Mesenchymal stem cell (in vitro differentiated cells and primary cell): Measurements from ENCODE around the gene CDR2L.

Experiments
- DNase-seq: peaks from one replicate; pipeline ENCODE4 v3.0.0-alpha.2; 2013
- H2AFZ ChIP-seq: one replicate; pipeline ENCODE4 v1.6.1; 2013; ENCODE audit warnings: low read depth, mild to moderate bottlenecking, control low read depth, inconsistent platforms, low read length, moderate library complexity
- H2AK5ac ChIP-seq: 2 replicates; pipeline ENCODE4 v1.6.1; 2013; ENCODE audit warnings: low read length, moderate library complexity, mild to moderate bottlenecking, inconsistent platforms; ENCODE audit not compliant: severe bottlenecking
- H2BK120ac ChIP-seq: one replicate; pipeline ENCODE4 v1.6.1; 2013; ENCODE audit warnings: low read depth, mild to moderate bottlenecking, inconsistent platforms, low read length, moderate library complexity
- H2BK12ac ChIP-seq, 2 experiments: one replicate each; pipeline ENCODE4 v1.6.1; 2013; ENCODE audit warnings: inconsistent platforms in 2 of 2, low read length in 2 of 2, mild to moderate bottlenecking in 2 of 2, moderate library complexity in 2 of 2, control low read depth in 1 of 2
- H2BK15ac ChIP-seq: one replicate; pipeline ENCODE4 v1.6.1; 2013; ENCODE audit warnings: mild to moderate bottlenecking, low read depth, inconsistent platforms; ENCODE audit not compliant: poor library complexity, severe bottlenecking
- H2BK5ac ChIP-seq: 2 replicates; pipeline ENCODE4 v1.6.1; 2013; ENCODE audit warnings: low read depth, mild to moderate bottlenecking, low read length, control low read depth, inconsistent platforms; ENCODE audit not compliant: poor library complexity, severe bottlenecking
- H3K14ac ChIP-seq, 2 experiments: one replicate each; pipeline ENCODE4 v1.6.1; 2013; ENCODE audit warnings: inconsistent platforms in 2 of 2, low read length in 2 of 2, control low read depth in 1 of 2, mild to moderate bottlenecking in 1 of 2, moderate library complexity in 1 of 2
- H3K18ac ChIP-seq, 2 experiments: one replicate each; pipeline ENCODE4 v1.6.1; 2013; ENCODE audit warnings: inconsistent platforms in 2 of 2, low read length in 2 of 2, control low read depth in 1 of 2, low read depth in 1 of 2, mild to moderate bottlenecking in 1 of 2
- H3K23ac ChIP-seq, 2 experiments: one replicate each; pipeline ENCODE4 v1.6.1; 2013; ENCODE audit warnings: inconsistent platforms in 2 of 2, low read length in 2 of 2, mild to moderate bottlenecking in 2 of 2, moderate library complexity in 2 of 2, control low read depth in 1 of 2
- H3K27ac ChIP-seq: 2 replicates; pipeline ENCODE4 v1.5.1; 2013; ENCODE audit warnings: mild to moderate bottlenecking, moderate library complexity, low read length, control low read depth, inconsistent platforms; ENCODE audit not compliant: poor library complexity, severe bottlenecking
- H3K27me3 ChIP-seq, 2 experiments: 2 replicates each; pipeline versions ENCODE4 v1.6.1 to v1.7.0; 2013; ENCODE audit warnings: low read length in 2 of 2, mild to moderate bottlenecking in 2 of 2, moderate library complexity in 2 of 2, control low read depth in 1 of 2, inconsistent platforms in 1 of 2; ENCODE audit not compliant: control insufficient read depth in 1 of 2, insufficient read depth in 1 of 2
- H3K36me3 ChIP-seq, 2 experiments: 2 replicates each; pipeline versions ENCODE4 v1.6.1 to v1.7.0; 2013; ENCODE audit warnings: low read length in 2 of 2, control low read depth in 1 of 2, inconsistent platforms in 1 of 2, low read depth in 1 of 2, mild to moderate bottlenecking in 1 of 2; ENCODE audit not compliant: insufficient read depth in 2 of 2, control insufficient read depth in 1 of 2
- H3K4ac ChIP-seq, 2 experiments: one replicate each; pipeline ENCODE4 v1.6.1; 2013; ENCODE audit warnings: inconsistent platforms in 2 of 2, low read length in 2 of 2, mild to moderate bottlenecking in 2 of 2, moderate library complexity in 2 of 2, control low read depth in 1 of 2, low read depth in 1 of 2
- H3K4me1 ChIP-seq: 2 replicates; pipeline ENCODE4 v1.6.1; 2013; ENCODE audit warnings: low read depth, low read length, control low read depth; ENCODE audit not compliant: control insufficient read depth, insufficient read depth
- H3K4me2 ChIP-seq: 2 replicates; pipeline ENCODE4 v1.6.1; 2013; ENCODE audit warnings: low read length, mild to moderate bottlenecking, inconsistent platforms; ENCODE audit not compliant: poor library complexity, severe bottlenecking
- H3K4me3 ChIP-seq, 2 experiments: 2 replicates each; pipeline versions ENCODE4 v1.5.1 to v1.7.0; 2013; ENCODE audit warnings: low read length in 2 of 2, mild to moderate bottlenecking in 2 of 2, control low read depth in 1 of 2, low read depth in 1 of 2; ENCODE audit not compliant: insufficient read depth in 1 of 2
- H3K79me1 ChIP-seq: replicated peaks from 2 replicates; pipeline ENCODE4 v1.6.1; 2013; ENCODE audit warnings: mild to moderate bottlenecking, control low read depth, low read length, inconsistent platforms; ENCODE audit not compliant: poor library complexity, severe bottlenecking
- H3K9ac ChIP-seq: 2 replicates; pipeline ENCODE4 v1.7.0; 2013; ENCODE audit warnings: mild to moderate bottlenecking, low read length, moderate library complexity
- H3K9me3 ChIP-seq: 2 replicates; pipeline ENCODE4 v1.7.0; 2013; ENCODE audit warnings: mild to moderate bottlenecking, low read length; ENCODE audit not compliant: control insufficient read depth
- H4K8ac ChIP-seq: one replicate; pipeline ENCODE4 v1.6.1; 2013; ENCODE audit warnings: inconsistent platforms, mild to moderate bottlenecking, low read length, moderate library complexity
- H4K91ac ChIP-seq: one replicate; pipeline ENCODE4 v1.6.1; 2013; ENCODE audit warnings: mild to moderate bottlenecking, low read length, inconsistent platforms
- WGBS: methylation state at CpG from one replicate; pipeline ENCODE4 v1.1.7; 2013; ENCODE audit warnings: mixed read lengths; 5-methylcytosine and 5-hydroxymethylcytosine counted together

Gene CDR2L

GRCh38 chr17:74949455-74950115 lies 37.8 kb upstream of the CDR2L start:
- H3K4me1 ChIP-seq, result peaks cover 5% of the 10 kb centered on the region
- H2BK15ac ChIP-seq, result no peak overlapping the region
- no peak overlapping the region for H3K4ac ChIP-seq
- no peak overlapping the region for H3K14ac ChIP-seq
- no peak overlapping the region for H3K4me2 ChIP-seq
- H2AK5ac ChIP-seq, result no peak overlapping the region
- no peaks in the 10 kb centered on the region for H3K79me1 ChIP-seq
- no peak overlapping the region for H3K4me3 ChIP-seq
- H3K18ac ChIP-seq, result no peak overlapping the region
- no peaks in the 10 kb centered on the region for H3K36me3 ChIP-seq
- WGBS, result 73% methylated on average over 12 of the region's 12 CpGs
- H3K9ac ChIP-seq, result no peak overlapping the region
- peaks cover 45 to 83% of the 10 kb centered on the region in 2 experiments for H3K27me3 ChIP-seq
- no peak overlapping the region for H2BK12ac ChIP-seq
- H2BK5ac ChIP-seq, result no peak overlapping the region
- H3K23ac ChIP-seq, result no peak overlapping the region
- no peak for DNase-seq
- H4K91ac ChIP-seq, result no peak overlapping the region
- no peak overlapping the region for H3K27ac ChIP-seq
- H3K9me3 ChIP-seq, result no peaks in the 10 kb centered on the region
- H2AFZ ChIP-seq, result no peak overlapping the region
- no peak overlapping the region for H4K8ac ChIP-seq
- H2BK120ac ChIP-seq, result no peak overlapping the region

GRCh38 chr17:74950207-74950606 lies 37.2 kb upstream of the CDR2L start:
- Histone ChIP-seq H3K79me1 (no peaks in the 10 kb centered on the region), H3K36me3 (no peaks in the 10 kb centered on the region), H3K14ac (no peak overlapping the region), H4K91ac (no peak overlapping the region), H4K8ac (no peak overlapping the region), H3K23ac (no peak overlapping the region), H3K9me3 (no peaks in the 10 kb centered on the region), H2BK12ac (no peak overlapping the region), H3K4me3 (no peak overlapping the region), H2BK120ac (no peak overlapping the region), H2BK15ac (no peak overlapping the region), H2AFZ (no peak overlapping the region), H2AK5ac (no peak overlapping the region), H3K4me1 (peaks cover 5% of the 10 kb centered on the region), H2BK5ac (no peak overlapping the region), H3K18ac (no peak overlapping the region), H3K4me2 (no peak overlapping the region), H3K27ac (no peak overlapping the region), H3K9ac (no peak overlapping the region), H3K4ac (no peak overlapping the region), H3K27me3 (peaks cover 42 to 83% of the 10 kb centered on the region in 2 experiments)
- WGBS, result 61% methylated on average over 8 of the region's 8 CpGs
- DNase-seq, result no peak

GRCh38 chr17:74951065-74951464 lies 36.4 kb upstream of the CDR2L start:
- H3K4ac ChIP-seq, result no peak overlapping the region
- WGBS, result 74% methylated on average over 3 of the region's 3 CpGs
- H3K9me3 ChIP-seq, result no peaks in the 10 kb centered on the region
- no peak overlapping the region for H3K23ac ChIP-seq
- H2BK120ac ChIP-seq, result no peak overlapping the region
- peaks cover 43 to 85% of the 10 kb centered on the region in 2 experiments for H3K27me3 ChIP-seq
- no peak overlapping the region for H3K4me2 ChIP-seq
- no peak overlapping the region for H2AK5ac ChIP-seq
- no peak overlapping the region for H3K9ac ChIP-seq
- peaks cover 5% of the 10 kb centered on the region for H3K4me1 ChIP-seq
- no peak overlapping the region for H3K4me3 ChIP-seq
- no peak overlapping the region for H3K27ac ChIP-seq
- no peak overlapping the region for H3K14ac ChIP-seq
- no peak overlapping the region for H2BK5ac ChIP-seq
- H2BK15ac ChIP-seq, result no peak overlapping the region
- no peak overlapping the region for H2AFZ ChIP-seq
- DNase-seq, result no peak
- H4K91ac ChIP-seq, result no peak overlapping the region
- no peak overlapping the region for H3K18ac ChIP-seq
- no peaks in the 10 kb centered on the region for H3K79me1 ChIP-seq
- H4K8ac ChIP-seq, result no peak overlapping the region
- H2BK12ac ChIP-seq, result no peak overlapping the region
- H3K36me3 ChIP-seq, result no peaks in the 10 kb centered on the region

- H3K79me1 ChIP-seq, result no peaks in the 10 kb centered on the region
- H3K23ac ChIP-seq, result no peak overlapping the region
- no peak overlapping the region for H3K14ac ChIP-seq
- no peak overlapping the region for H2BK5ac ChIP-seq
- H2AFZ ChIP-seq, result no peak overlapping the region
- H4K91ac ChIP-seq, result no peak overlapping the region
- H2BK120ac ChIP-seq, result no peak overlapping the region
- DNase-seq, result no peak
- no peak overlapping the region for H2BK12ac ChIP-seq
- H3K27ac ChIP-seq, result no peak overlapping the region
- H3K4ac ChIP-seq, result no peak overlapping the region
- H2AK5ac ChIP-seq, result no peak overlapping the region
- H2BK15ac ChIP-seq, result no peak overlapping the region
- no peak overlapping the region for H3K4me3 ChIP-seq
- H3K27me3 ChIP-seq, result peaks cover 48 to 85% of the 10 kb centered on the region in 2 experiments
- H4K8ac ChIP-seq, result no peak overlapping the region
- H3K18ac ChIP-seq, result no peak overlapping the region
- H3K36me3 ChIP-seq, result no peaks in the 10 kb centered on the region
- no peaks in the 10 kb centered on the region for H3K9me3 ChIP-seq
- no peak overlapping the region for H3K9ac ChIP-seq
- 77% methylated on average over 32 of the region's 32 CpGs for WGBS
- peaks cover 5% of the 10 kb centered on the region for H3K4me1 ChIP-seq
- no peak overlapping the region for H3K4me2 ChIP-seq
These were observed 35.6 kb upstream of the CDR2L start for GRCh38 chr17:74951680-74952421.
